ENCODE measurements around the gene BNC2.

The BNC2 gene

GRCh38 chr9:16806674-16807073 lies 63.8 kb downstream of the BNC2 start:
- no peak overlapping the region for H2AFZ ChIP-seq
- H3K79me2 ChIP-seq: no peaks in the 10 kb centered on the region
- no peak overlapping the region for H3K4me2 ChIP-seq (ENCODE audit: low read length)
- H3K27ac ChIP-seq: no peak overlapping the region
- no peak overlapping the region for H3K4me3 ChIP-seq (ENCODE audit: low read depth, low read length)
- no peaks in the 10 kb centered on the region for H3K4me1 ChIP-seq
- no peaks in the 10 kb centered on the region for H3K27me3 ChIP-seq (ENCODE audit: control insufficient read depth, insufficient read depth, low read length)
- TF ChIP-seq CTCF (IDR thresholded peaks at IDR 0.05): no peak
- H3K36me3 ChIP-seq (ENCODE audit: control insufficient read depth, insufficient read depth, low read length): no peaks in the 10 kb centered on the region
- H3K9ac ChIP-seq: no peak overlapping the region
- H3K9me3 ChIP-seq (ENCODE audit: control insufficient read depth, low read length): no peaks in the 10 kb centered on the region

DNA sequence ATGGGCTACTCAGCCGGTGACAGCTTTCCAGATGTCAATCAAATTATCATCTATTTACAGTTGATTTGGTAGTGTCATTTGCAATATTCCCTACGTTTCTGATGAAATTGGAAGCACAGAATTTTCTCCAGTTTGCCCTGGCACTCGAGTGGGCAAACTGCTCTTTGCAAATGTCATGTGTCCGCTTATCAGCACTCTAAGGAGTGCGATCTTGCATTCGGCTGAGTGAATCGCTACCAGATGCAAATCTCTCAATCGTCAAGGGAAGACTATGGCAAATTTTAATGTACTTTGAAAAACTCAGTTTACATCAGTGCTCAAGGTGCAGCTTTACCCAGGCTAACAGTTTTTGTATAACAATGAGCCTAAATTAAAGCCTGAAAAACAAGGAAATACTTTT lies 66.8 kb downstream of the BNC2 start:
- Histone ChIP-seq H3K9ac (no peak overlapping the region), H3K4me3 (ENCODE audit: low read depth, low read length) (no peak overlapping the region), H3K36me3 (ENCODE audit: control insufficient read depth, insufficient read depth, low read length) (no peaks in the 10 kb centered on the region), H3K27me3 (ENCODE audit: control insufficient read depth, insufficient read depth, low read length) (no peaks in the 10 kb centered on the region), H3K9me3 (ENCODE audit: control insufficient read depth, low read length) (no peaks in the 10 kb centered on the region), H3K27ac (no peak overlapping the region), H3K4me1 (no peaks in the 10 kb centered on the region), H3K4me2 (ENCODE audit: low read length) (no peak overlapping the region), H2AFZ (no peak overlapping the region), H3K79me2 (no peaks in the 10 kb centered on the region)
- TF ChIP-seq CTCF (IDR thresholded peaks at IDR 0.05): no peak

GRCh38 chr9:16801871-16802466 lies 68.5 kb downstream of the BNC2 start:
- Histone ChIP-seq H3K27me3 (ENCODE audit: control insufficient read depth, insufficient read depth, low read length) (no peaks in the 10 kb centered on the region), H3K4me3 (ENCODE audit: low read depth, low read length) (no peak overlapping the region), H2AFZ (no peak overlapping the region), H3K9ac (no peak overlapping the region), H3K27ac (no peak overlapping the region), H3K9me3 (ENCODE audit: control insufficient read depth, low read length) (no peaks in the 10 kb centered on the region), H3K36me3 (ENCODE audit: control insufficient read depth, insufficient read depth, low read length) (no peaks in the 10 kb centered on the region), H3K4me1 (no peaks in the 10 kb centered on the region), H3K4me2 (ENCODE audit: low read length) (no peak overlapping the region), H3K79me2 (no peaks in the 10 kb centered on the region)
- no peak for TF ChIP-seq CTCF (IDR thresholded peaks at IDR 0.05)

DNA sequence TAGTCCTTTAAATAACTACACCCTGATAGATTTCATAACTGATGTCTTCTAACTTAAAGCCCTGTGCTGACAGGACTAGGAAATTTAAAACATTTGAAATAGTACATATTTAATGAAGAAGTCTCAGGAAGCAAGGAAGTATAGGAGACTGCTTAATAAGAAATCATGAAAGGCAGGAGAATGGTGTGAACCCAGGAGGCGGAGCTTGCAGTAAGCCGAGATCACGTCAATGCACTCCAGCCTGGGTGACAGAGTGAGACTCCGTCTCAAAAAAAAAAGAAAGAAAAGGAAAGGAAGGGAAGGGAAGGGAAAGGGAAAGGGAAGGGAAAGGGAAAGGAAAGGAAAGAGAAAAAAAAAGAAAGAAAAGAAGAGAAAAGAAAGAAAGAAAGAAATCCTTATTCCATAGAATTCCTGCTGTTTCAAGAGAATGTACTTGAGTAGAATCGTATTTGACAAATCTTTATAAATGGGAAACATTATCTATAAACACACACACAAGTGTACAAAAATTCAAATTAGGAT lies 74.1 kb downstream of the BNC2 start:
- Histone ChIP-seq H3K27ac (no peak overlapping the region), H3K36me3 (ENCODE audit: control insufficient read depth, insufficient read depth, low read length) (no peaks in the 10 kb centered on the region), H3K4me3 (ENCODE audit: low read depth, low read length) (no peak overlapping the region), H2AFZ (no peak overlapping the region), H3K4me2 (ENCODE audit: low read length) (no peak overlapping the region), H3K27me3 (ENCODE audit: control insufficient read depth, insufficient read depth, low read length) (no peaks in the 10 kb centered on the region), H3K79me2 (no peaks in the 10 kb centered on the region), H3K4me1 (no peaks in the 10 kb centered on the region), H3K9me3 (ENCODE audit: control insufficient read depth, low read length) (no peaks in the 10 kb centered on the region), H3K9ac (no peak overlapping the region)
- TF ChIP-seq CTCF (IDR thresholded peaks at IDR 0.05): no peak

Data from parathyroid adenoma (tissue), 2 donors.